Stimulated activated CD4-positive, alpha-beta T cell treated with anti-CD3 and anti-CD28 coated beads, Interleukin-1b, Interleukin-23, amount 100 ng/mL, for 4 hours (primary cell): ENCODE data around the gene MTHFD2.
"Not testable (repeated sequence)": the region's sequence is repeated elsewhere in the genome, so short reads cannot be mapped to it uniquely, and the experiment has no call there.

ENCODE experiments used
- DNase-seq, 2 donors: peaks; one replicate each; pipeline ENCODE4 v3.0.0-alpha.2; 2020; ENCODE audit warnings: low read depth in 2 of 2

The MTHFD2 gene

DNA sequence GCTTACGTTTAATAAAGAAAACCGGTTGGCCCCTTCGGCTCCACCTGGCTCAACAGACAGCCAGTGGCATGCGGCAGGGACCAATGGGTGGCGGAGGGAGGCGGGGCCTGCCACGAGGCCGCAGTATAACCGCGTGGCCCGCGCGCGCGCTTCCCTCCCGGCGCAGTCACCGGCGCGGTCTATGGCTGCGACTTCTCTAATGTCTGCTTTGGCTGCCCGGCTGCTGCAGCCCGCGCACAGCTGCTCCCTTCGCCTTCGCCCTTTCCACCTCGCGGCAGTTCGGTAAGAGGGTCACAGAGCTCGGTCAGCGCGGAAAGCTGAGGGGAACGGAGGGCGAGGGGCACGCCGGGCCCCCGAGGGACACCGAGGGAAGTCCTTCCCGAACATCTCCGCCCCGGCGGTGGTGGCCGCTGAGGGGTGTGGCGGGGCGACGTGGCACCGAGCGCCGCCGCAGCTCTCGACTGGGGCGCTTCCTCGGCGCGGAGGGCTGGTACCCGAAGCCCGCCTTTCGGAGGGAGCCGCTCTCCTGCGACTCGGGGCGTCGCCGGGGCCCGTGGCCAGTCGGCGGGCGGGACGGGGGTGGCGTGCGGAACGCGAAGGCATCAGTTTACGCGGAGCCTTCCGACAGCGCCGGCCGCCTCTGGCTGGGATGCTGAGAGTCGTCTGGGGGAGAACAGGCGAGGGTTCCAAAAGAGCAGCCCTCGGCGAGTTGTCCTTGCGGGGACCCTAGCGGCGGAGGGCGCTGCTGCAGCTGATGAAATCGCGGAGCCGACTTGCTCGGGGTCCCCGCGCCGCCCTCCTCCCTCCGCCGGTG is at the start of gene MTHFD2:
Gene MTHFD2 (plus strand): TSS at position 155 of the 814 bp plus-strand sequence. CDS start 27 bp downstream, at position 182.
- DNase-seq, result peak; percentile 88

GRCh38 chr2:74149247-74149525 is 49.2 kb upstream of the MTHFD2 start:
- DNase-seq, result no peak

DNA sequence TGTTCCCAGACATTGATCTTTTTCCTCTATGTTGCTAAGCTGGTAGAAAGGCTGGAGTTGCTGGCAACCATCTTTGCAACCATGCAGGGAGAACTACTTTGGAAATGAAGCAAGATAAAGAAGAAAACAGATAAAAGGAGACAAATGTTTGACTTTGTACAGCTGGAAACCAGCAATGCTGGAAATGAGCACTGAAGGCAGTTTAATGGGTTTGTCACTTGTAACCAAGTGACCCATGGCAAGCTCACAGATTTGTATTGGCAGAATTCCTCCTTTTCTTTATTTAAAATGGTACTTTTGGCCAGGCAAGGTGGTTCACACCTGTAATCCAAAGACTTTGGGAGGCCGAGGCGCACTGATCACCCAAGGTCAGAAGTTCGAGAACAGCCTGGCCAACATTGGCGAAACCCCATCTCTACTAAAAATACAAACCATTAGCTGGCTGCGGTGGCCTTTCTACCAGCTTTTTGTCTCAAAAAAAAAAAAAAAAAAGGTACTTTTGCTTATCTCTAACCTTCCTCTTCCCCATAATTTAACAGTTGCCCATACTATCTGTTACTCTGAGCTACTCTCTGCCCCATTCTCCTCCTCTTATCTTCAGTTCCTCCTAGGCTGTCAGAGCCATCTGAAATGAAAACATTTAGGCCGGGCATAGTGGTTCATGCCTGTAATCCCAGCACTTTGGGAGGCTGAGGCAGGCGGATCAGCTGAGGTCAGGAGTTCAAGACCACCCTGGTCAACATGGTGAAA is 48.7 kb upstream of the MTHFD2 start:
- DNase-seq, result no peak

- no peak for DNase-seq
Measured at GRCh38 chr2:74152954-74153353, 45.5 kb upstream of the MTHFD2 start.

- DNase-seq, result no peak
Measured at GRCh38 chr2:74155830-74156229, 42.6 kb upstream of the MTHFD2 start.

DNA sequence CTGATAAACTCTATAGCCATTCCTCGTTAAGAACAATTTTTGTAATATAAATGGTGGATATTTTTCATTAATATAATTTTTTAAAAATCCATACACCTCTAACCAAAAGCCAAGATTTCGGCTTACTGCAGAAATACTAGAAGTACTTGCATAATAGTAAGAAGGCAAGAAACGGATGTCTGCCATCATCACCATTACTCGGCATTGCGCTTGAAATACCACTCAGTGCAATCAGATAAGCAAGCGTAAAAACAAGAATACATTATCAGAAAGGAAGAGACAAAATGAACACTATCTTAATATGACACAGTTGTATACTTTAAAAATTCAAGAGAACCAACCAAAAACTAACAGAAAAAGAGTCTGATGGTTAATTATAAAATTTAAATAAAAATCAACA is 35.5 kb upstream of the MTHFD2 start:
- DNase-seq, result no peak

DNA sequence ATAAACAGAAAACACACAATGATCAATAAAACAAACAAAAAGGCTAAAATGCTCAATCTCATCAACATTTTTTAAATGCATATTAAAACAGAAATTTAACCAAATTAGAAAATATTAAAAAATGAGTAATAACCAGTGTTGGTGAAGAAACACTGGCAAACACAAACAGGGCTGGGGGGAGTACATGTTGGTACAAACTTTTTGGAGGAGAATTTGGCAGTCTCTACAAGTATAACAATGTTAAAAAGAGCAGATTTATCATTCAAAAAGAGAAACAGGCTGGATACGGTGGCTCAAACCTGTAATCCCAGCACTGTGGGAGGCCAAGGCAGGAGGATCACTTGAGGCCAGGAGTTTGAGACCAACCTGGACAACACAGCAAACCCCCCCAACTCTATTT is 33.7 kb upstream of the MTHFD2 start:
- no peak for DNase-seq

DNA sequence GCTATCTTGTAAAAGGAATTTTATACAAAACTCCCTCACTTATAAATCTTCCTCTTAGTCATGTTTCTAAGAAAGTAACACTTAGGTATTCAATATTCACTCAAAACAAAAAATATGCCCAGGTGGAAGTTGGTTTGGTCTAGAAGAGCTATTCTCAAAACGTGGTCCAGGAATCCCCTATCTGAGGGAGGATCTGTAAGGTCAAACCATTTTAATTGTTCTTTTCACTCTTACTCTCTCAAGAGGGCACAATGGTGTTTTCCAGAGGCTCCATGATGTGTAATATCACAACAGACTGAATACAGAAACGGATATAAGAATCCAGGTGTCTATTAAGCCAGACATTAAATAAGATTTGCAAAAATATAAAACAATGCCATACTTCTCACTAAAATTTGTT is 29.7 kb upstream of the MTHFD2 start:
- no peak for DNase-seq

DNA sequence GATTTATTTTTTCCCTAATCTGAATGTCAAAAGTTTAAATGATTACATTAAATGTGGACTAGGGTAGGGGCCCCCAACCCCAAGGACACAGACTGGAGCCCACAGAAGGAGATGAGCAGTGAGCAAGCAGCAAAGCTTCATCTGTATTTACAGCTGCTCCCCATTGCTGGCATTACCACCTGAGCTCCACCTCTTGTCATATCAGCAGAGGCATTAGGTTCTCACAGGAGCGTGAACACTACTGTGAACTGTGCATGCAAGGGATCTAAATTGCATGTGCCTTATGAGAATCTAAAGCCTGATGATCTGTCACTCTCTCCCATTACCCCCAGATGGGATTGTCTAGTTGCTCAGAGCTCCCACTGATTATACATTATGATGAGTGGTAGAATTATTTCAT is 23.5 kb upstream of the MTHFD2 start:
- no peak for DNase-seq

DNA sequence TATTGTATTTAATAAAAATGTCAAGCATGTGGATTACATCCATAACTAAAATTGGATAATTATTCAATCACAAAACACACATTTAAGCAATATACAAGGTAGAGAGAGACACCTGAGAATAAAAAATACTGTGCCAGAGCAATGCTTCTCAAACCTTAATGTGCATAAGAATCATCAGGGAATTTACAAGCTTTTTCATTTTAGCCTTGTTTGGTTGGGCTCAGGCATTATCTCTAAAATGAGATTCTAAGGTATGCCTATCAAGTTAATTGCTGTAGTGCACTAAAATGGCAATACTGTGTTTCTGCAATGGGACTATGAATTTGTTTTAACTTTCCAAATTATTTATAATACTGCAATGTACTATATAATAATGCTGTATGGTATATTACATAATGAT is 20.7 kb upstream of the MTHFD2 start:
- DNase-seq, result no peak

DNA sequence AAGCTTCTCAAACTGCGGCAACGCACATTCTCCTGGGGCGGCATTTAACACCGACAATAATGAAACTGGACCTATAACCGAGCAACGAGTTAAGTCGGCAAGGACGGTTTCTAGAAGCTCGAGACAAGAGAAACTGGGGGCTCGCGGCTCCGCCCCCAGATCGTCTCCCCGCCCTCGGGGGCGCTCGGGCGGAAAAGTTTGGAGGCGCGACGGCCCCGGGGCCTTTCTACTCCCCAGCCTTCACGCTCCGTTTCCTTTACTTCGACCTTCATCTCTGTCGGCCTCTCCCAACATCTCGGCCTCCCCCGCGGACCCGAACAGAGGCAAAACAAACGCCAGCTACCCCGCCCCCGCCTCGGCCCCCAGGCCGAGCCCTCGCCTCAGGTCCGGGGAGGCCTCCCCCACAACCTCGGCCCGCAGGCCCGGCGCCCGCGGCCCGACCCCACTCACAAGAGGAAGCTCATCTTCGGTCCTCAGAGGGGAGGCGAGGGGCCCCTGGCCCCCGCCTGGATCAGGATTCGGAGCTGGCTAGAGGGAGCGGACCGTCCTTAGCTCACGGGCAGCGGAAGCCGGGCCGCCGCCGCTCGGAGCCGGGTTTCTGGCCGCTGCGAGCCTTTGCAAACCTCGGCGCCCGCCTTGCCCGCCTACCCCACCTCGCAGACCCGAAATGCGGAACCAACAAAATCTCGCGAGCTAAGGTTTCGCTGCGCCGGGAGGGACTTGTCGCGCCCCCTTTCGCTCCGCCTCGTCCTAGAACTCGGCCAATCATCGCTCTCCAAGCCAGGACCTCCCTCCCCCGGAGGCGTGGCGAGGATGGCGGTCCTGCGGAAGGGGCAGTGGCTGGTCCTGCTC is 20.0 kb upstream of the MTHFD2 start, which contains the start of gene MOB1A:
Gene MOB1A (minus strand): TSS at position 669 of the 852 bp plus-strand sequence. CDS start 205 bp downstream, at position 464.
- DNase-seq, result peak; percentile 95 to 96

DNA sequence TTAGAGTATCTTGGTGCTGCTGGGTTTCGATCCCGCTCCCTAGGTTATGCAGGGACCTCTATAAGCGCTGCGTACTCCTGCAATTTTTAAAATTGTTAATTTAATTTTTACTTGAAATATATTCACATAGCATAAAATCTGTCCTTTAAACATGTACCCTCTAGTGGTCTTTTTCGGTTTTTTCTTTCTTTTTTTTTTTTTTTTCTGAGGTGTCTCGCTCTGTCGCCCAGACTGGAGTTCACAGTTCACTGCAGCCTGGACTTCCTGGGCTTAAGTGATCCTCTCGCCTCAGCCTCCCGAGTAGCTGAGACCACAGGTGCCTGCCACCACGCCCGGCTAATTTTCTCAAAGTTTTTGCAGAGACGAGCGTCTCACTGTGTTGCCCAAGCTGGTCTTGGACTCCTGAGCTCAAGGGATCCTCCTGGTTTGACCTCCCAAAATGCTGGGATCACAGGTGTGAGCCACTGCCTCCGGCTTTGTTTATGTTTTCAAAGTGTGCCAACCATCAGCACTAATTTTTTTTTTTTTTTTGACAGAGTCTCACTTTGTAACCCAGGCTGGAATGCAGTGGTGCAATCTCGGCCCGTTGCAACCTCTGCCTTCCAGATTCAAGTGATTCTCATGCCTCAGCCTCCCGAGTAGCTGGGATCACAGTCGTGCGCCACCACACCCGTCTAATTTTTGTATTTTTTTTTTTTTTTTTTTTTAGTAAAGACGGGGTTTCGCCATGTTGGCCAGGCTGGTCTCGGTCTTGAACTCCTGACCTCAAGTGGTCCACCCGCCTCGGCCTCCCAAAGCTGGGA is 19.2 kb upstream of the MTHFD2 start:
- DNase-seq, result no peak

GRCh38 chr2:74181739-74182138 is 16.7 kb upstream of the MTHFD2 start:
- DNase-seq, result no peak

DNA sequence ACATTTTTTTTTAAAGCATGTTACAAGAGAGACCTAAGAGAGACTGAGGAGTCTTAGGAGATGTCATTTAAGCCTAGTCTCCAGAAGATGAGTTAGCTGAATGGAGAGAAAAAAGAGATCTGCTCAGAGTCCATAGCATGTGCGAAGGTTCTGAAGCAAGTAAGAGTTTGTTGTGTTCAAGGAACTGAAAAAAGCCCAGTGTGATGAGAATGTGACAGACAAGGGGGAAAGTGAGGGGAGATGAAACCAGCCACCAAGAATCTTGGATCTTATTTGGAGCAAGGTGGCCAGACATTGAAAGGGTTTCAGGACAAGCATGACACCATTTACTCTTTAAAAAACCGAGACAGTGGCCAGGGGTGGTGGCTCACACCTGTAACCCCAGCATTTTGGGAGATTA is 14.5 kb upstream of the MTHFD2 start:
- no peak for DNase-seq

GRCh38 chr2:74186038-74186437 is 12.4 kb upstream of the MTHFD2 start:
- no peak for DNase-seq

DNA sequence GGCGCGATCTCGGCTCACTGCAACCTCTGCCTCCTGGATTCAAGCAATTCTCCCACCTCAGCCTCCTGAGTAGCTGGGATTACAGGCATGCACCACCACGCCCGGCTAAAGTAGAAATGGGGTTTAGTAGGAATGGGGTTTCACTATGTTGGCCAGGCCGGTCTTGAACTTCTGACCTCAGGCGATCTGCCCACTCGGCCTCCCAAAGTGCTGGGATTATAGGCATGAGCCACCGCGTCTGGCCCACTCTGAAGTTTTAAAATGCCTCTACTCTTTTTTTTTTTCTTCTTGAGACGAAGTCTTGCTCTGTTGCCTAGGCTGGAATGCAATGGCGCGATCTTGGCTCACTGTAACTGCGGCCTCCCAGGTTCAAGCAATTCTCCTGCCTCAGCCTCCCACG is 11.7 kb upstream of the MTHFD2 start:
- DNase-seq, result not testable (repeated sequence)

GRCh38 chr2:74188018-74188601 is 10.3 kb upstream of the MTHFD2 start:
- no peak for DNase-seq

DNA sequence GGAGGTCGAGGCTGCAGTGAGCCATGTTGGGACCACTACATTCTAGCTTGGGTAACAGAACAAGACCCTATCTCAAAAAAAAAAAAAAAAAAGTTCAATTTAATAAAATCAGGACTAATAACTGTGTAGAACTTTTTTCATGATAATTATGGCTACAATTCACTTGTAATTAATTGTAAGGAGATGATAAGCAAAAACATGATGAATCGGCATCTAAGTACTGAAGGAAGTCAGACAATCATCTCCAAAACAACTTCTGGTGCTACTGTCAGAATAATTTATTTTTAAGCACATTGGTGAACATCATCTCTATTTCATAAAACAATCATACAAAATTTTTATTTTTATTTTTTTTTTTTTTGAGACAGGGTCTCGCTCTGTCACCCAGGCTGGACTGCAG is 9.7 kb upstream of the MTHFD2 start:
- no peak for DNase-seq

- DNase-seq, result no peak
Measured at GRCh38 chr2:74191596-74192380, 6.6 kb upstream of the MTHFD2 start.

GRCh38 chr2:74194799-74195198 is 3.6 kb upstream of the MTHFD2 start:
- DNase-seq, result no peak
